ENCODE data around the gene MED13. TPM values are rescaled to one million over a fixed set of nuclear protein-coding genes. Genes with fewer than 3 reads are reported as not detected.

The MED13 gene
- total RNA-seq, 4 donors from 2014 or later = 67.3 to 114 (median 79.8) TPM

DNA sequence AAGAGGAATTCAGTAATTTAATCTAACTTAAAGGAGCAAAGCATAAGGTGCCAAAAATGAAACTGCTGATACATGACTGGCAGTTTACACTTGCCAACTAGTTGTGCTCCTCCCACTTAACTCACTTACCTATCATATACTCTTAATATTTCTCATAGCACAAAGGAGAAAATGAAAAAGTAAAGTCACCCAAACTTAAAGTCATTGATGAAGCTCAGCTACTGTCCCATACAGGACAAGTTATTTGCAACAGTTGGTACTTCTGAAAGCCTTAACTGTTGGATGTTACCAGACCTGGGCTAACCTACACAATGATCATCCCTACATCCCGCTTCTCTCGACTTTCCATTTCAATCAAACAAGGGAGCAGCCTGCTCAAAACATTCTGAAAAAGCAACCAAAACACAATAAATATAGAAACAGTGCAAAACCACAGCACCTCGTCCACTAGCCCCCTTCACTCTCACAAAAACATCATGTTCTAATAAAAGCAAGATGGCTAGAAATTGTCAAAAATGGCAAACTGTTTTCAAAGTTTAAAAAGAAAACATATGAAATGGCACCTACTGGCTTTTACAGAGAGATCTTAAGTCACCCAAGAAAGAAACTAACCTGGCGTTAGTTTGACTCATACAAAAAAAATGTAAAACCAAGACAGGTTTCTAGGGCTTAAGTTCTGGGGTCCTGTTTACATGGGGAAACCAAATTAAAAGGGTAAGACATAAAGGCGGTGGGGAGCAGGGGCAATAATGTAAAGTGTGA, 868 bp downstream of the MED13 start:
- no peak for TF ChIP-seq CTCF (IDR thresholded peaks at IDR 0.05; ENCODE audit: low read depth)

- TF ChIP-seq CTCF (IDR thresholded peaks at IDR 0.05; ENCODE audit: low read depth) = no peak
Measured at GRCh38 chr17:62062944-62063343, 2.1 kb downstream of the MED13 start.

DNA sequence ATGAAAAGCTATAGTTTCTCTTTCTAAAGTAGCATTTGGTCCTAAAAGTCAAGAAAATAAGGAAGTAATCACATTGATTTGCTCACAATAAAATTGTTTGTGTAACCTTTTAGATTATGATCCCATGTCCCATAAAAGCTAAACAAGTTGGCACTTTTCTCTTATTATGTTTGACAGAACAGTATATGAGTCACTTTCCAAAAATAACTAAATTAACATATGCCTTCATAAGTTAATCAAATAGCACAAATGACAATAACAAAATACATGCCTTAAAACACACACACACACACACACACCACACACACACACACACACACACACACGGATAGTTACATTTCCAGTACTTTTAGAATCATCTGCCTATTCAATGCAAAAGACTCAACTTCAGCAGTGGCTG, 2.8 kb downstream of the MED13 start:
- no peak for TF ChIP-seq CTCF (IDR thresholded peaks at IDR 0.05; ENCODE audit: low read depth)

GRCh38 chr17:62059414-62059813, 5.7 kb downstream of the MED13 start:
- no peak for TF ChIP-seq CTCF (IDR thresholded peaks at IDR 0.05; ENCODE audit: low read depth)

DNA sequence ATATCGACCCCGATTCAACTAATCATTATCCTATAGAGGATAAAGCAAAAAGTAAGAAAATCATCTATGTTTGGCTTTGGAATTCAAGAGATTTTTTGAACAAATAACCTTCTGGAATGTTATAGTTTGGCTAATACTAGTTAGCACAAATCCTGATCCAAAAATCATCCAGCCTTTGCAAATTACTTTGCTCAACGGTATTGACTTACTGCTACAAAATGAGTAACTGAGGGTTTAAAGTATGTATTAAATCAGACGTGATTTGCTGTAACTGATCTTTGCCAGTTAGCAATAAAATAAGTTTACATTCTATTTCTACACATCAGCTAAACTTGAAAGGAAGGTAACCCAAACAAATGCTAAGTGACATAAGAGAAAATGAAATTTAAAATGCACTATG, 6.5 kb downstream of the MED13 start:
- no peak for TF ChIP-seq CTCF (IDR thresholded peaks at IDR 0.05; ENCODE audit: low read depth)

- no peak for TF ChIP-seq CTCF (IDR thresholded peaks at IDR 0.05; ENCODE audit: low read depth)
Measured at GRCh38 chr17:62057696-62058095, 7.4 kb downstream of the MED13 start.

GRCh38 chr17:62052765-62053338, 12.2 kb downstream of the MED13 start:
- TF ChIP-seq CTCF (IDR thresholded peaks at IDR 0.05; ENCODE audit: low read depth) = no peak
